Activated CD8-positive, alpha-beta memory T cell treated with anti-CD3 and anti-CD28 coated beads, Interleukin-2, amount 50 U/mL, for 4 hours (primary cell): Measurements from ENCODE around the gene PDSS2.
"Not testable (repeated sequence)": the region's sequence is repeated elsewhere in the genome, so short reads cannot be mapped to it uniquely, and the experiment has no call there.

Experiments
- DNase-seq: peaks from one replicate; pipeline ENCODE4 v3.0.0-alpha.2; 2020

Gene PDSS2

GRCh38 chr6:107152638-107153430, 306.5 kb downstream of the PDSS2 start:
- no peak for DNase-seq

DNA sequence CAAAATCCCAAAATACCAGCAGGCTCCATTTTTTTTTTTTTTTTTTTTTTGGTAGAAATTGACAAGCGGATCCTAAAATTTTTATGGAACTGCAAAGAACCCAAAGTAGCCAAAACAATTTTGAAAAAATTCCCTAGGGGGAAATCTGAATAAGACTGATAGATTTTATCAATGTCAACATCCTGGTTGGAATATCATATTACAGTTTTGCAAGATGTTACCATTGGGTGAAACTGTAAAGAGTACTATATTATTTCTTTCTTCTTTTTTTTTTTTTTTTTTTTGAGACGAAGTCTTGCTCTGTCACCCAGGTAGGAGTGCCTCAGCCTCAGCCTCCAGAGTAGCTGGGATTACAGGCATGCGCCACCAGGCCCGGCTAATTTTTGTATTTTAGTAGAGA, 314.7 kb downstream of the PDSS2 start:
- no peak for DNase-seq

DNA sequence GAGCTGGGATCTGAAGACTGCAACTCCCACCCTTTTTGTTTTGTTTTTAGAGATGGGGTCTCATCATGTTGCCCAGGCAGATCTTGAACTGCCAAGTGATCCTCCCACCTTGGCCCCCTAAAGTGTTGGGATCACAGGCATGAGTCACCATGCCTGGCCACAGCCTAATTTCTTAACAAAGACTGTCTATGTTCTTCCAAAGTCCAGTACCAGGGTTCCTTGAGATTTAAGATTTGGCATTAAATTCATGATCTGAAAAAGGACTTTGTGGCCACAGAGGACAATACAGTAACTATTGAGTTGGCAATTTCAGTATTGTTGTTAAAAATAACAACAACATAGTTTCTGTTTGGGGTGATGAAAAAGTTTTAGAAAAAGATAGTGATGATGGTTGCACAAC, 315.4 kb downstream of the PDSS2 start:
- DNase-seq, result no peak

DNA sequence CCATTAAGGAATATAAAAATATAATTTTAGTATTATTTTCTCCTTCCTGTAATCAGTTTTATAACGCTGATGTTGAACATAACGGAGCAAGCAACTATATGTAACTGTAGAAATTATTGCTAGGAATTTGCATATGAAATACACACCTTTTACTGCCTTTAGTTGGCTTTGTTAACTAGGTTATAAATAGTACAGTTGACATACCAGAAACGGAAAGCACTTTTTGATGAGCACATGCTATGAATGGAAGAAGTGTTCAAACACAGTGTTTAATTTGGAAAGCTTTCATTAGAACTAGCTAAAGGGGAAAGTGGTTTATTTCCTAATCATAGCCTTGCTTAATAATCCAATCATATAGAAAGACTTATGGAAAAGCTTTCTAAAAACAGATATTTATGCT, 318.8 kb downstream of the PDSS2 start:
- DNase-seq, result no peak

GRCh38 chr6:107136324-107136723, 323.0 kb downstream of the PDSS2 start:
- not testable (repeated sequence) for DNase-seq

- not testable (repeated sequence) for DNase-seq
These were observed 324.2 kb downstream of the PDSS2 start for GRCh38 chr6:107135048-107135680.

DNA sequence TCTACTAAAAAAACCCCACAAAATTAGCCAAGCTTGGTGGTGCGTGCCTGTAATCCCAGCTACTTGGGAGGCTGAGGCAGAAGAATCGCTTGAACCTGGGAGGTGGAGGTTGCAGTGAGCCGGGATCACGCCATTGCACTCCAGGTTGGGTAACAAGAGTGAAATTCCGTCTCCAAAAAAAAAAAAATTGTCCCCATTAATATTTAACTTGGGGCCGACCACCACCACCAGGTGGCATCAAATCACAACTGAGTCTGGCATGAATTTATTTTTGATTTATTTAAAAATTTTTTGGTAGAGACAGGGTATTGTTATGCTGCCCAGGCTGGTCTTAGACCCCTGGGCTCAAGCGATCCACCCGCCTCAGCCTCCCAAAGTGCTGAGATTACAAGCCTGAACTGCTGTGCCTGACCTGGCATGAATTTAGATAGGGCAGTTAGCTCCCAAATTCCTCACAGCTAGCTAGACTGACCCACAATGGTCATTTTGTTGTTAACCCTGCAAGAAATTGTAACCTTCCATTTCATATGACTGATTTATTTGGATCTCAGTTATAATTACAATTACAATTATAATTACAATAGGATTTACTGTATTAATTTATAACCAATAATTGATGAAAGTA, 326.9 kb downstream of the PDSS2 start:
- DNase-seq, result peak; percentile 36

GRCh38 chr6:107129370-107129925, 329.9 kb downstream of the PDSS2 start:
- no peak for DNase-seq

DNA sequence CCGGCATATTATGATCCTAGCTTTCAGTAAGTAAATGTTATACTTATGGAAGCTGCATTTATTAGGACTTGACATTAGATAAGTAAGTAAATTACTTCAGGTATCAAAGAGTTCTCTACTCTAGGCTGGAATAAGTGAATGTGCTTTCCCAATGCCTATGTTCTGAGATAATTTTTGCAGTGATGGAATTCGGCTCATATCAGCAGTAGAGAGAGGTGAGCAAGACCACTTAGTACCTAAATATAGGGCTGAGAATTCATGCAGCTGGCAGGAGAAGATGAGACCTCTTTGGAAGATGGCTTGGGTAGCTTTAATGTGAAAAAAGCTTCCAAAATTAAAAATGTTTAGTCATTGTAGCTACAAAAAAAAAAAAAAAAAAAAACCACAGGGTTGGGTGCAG, 330.8 kb downstream of the PDSS2 start:
- DNase-seq, result no peak

DNA sequence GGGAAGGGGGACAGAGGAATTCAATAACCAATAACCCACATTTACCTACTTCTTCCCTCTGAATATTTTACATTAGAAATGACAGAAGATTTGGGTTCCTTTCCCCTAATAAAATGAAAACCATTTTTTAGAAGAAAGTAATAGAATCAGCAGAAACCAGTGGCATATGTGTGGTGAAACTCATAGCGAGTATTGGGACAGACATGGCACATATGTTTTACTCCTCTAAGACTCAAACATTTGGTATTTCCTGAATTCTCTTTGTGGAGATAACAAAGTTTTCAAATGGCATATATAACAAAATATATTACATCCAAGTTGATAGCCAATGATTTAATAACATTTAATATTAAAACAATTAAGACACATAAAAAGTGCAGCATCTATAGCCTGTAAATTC, 331.2 kb downstream of the PDSS2 start:
- no peak for DNase-seq

GRCh38 chr6:107125771-107126170, 333.6 kb downstream of the PDSS2 start:
- DNase-seq, result no peak

DNA sequence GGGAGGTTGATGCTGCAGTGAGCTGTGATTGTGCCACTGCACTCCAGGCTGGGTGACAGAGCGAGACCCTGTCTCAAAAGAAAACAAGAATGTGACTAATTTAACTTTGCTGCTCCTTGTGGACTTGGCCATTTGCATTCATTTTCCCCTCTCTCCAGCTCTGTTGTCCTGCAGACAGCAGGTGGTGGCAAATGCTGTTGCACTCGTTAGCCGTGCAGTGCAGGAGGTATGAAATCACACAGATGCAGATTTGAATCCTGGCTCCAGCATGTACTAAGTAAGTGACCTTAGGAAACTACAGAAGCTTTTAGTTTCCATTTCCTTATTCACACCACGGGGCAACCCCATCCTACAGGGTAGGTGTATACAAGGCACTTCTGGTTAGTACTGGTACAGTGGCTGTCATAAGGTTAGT, 334.4 kb downstream of the PDSS2 start:
- DNase-seq, result no peak

DNA sequence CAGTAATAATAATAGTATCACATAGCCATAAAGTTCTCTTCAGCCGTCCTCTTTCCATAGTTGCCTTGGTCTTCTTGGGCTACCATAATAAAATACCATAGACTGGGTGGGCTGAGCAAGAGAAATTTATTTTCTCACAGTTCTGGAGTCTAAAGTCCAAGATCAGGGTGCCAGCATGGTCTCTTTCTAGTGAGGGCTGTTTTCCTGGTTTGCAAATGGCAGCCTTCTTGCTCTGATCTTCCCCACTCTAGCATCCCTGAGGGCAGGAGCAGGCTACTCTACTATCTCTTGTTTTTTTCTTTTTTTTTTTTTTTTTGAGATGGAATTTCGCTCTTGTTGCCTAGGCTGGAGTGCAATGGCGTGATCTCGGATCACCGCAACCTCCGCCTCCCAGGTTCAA, 335.9 kb downstream of the PDSS2 start:
- no peak for DNase-seq

GRCh38 chr6:107122748-107123147, 336.6 kb downstream of the PDSS2 start:
- DNase-seq, result no peak

GRCh38 chr6:107121964-107122495, 337.3 kb downstream of the PDSS2 start:
- no peak for DNase-seq

- DNase-seq, result no peak
These were observed 338.1 kb downstream of the PDSS2 start for GRCh38 chr6:107121266-107121665.

- no peak for DNase-seq
These were observed 339.0 kb downstream of the PDSS2 start for GRCh38 chr6:107120404-107120803.

DNA sequence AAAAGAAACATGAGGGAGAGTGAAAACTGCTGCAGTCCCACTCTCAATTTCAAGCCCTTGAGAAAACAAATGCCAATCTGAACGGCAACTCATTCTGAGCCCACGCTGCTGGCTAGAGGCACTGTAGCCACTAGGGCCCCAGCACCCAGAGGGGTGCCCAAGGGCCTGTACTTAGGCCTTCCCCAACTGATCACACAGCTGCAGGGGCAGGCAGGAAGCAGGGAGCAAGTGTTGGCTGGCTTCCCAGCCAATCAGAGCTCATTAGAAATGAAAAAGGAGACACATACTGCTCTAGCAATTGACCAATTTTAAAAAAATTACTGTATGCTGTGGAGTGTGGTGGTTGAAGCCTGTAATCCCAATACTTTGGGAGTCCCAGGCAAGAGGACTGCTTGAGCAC, 340.4 kb downstream of the PDSS2 start:
- no peak for DNase-seq

- not testable (repeated sequence) for DNase-seq
These were observed 340.8 kb downstream of the PDSS2 start for GRCh38 chr6:107118540-107118939.

GRCh38 chr6:107116931-107117330, 342.4 kb downstream of the PDSS2 start:
- no peak for DNase-seq

DNA sequence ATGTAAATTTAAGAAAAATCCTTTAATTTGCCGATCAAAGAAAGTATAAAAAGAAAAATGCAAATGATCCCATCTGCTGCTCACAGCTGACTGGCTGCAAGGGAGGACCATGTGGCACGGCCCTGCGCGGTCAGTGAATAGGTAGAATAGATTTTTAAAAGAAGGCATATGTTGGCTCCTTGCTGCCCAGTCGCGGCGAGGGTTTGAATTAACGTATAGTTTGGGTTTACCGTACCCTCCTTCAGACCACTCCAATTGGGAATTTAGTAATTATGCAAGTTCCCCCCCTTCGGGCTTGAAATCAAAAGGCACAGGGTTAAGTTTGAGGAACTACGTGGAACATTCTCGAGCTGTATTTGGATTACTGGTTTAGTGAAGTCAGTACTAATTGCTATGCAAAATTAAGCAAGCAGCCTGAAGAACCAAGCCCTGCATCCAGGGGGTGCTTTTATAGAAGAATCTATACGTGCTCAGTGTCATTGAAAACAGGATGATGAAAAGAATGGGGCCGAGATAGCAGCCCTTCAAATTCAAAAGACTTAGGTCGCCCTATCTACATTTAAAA, 343.0 kb downstream of the PDSS2 start:
- DNase-seq, result no peak

GRCh38 chr6:107115695-107116327, 343.6 kb downstream of the PDSS2 start:
- DNase-seq, result peak; percentile 40
